Measurements from ENCODE around the gene AIG1. TPM values are rescaled to one million over a fixed set of nuclear protein-coding genes. Genes with fewer than 3 reads are reported as not detected.

AIG1 gene
- total RNA-seq, 1 donor from 2014 or later = 31.3 TPM

GRCh38 chr6:143313163-143313562 lies 252.5 kb downstream of the AIG1 start:
- no peak overlapping the region for H3K4me3 Mint-ChIP-seq
- H3K4me1 Mint-ChIP-seq = no peaks in the 10 kb centered on the region
- H3K27me3 Mint-ChIP-seq (ENCODE audit: low read depth) = no peaks in the 10 kb centered on the region
- H3K36me3 Mint-ChIP-seq = peaks cover 9% of the 10 kb centered on the region
- peaks cover 66% of the 10 kb centered on the region for H3K9me3 Mint-ChIP-seq
- no peak for TF ChIP-seq CTCF (IDR thresholded peaks at IDR 0.05; ENCODE audit: unreplicated experiment)
- DNase-seq (ENCODE audit: low spot score in 2 of 2, unreplicated experiment in 2 of 2) = no peak
- H3K27ac Mint-ChIP-seq = no peak overlapping the region

GRCh38 chr6:143321491-143322086 lies 260.9 kb downstream of the AIG1 start:
- Mint-ChIP-seq H3K4me3 (no peak overlapping the region), H3K27ac (no peak overlapping the region), H3K36me3 (no peaks in the 10 kb centered on the region), H3K9me3 (peaks cover 40% of the 10 kb centered on the region), H3K27me3 (ENCODE audit: low read depth) (no peaks in the 10 kb centered on the region), H3K4me1 (peaks cover 1% of the 10 kb centered on the region)
- TF ChIP-seq CTCF (IDR thresholded peaks at IDR 0.05; ENCODE audit: unreplicated experiment) = no peak
- no peak for DNase-seq (ENCODE audit: low spot score in 2 of 2, unreplicated experiment in 2 of 2)

GRCh38 chr6:143322386-143322785 lies 261.7 kb downstream of the AIG1 start:
- no peak overlapping the region for H3K27ac Mint-ChIP-seq
- H3K4me1 Mint-ChIP-seq = peaks cover 1% of the 10 kb centered on the region
- no peak for TF ChIP-seq CTCF (IDR thresholded peaks at IDR 0.05; ENCODE audit: unreplicated experiment)
- H3K9me3 Mint-ChIP-seq = peaks cover 32% of the 10 kb centered on the region
- H3K4me3 Mint-ChIP-seq = no peak overlapping the region
- no peak for DNase-seq (ENCODE audit: low spot score in 2 of 2, unreplicated experiment in 2 of 2)
- no peaks in the 10 kb centered on the region for H3K27me3 Mint-ChIP-seq (ENCODE audit: low read depth)
- no peaks in the 10 kb centered on the region for H3K36me3 Mint-ChIP-seq

- DNase-seq (ENCODE audit: low spot score in 2 of 2, unreplicated experiment in 2 of 2) = no peak
- Mint-ChIP-seq H3K4me3 (no peak overlapping the region), H3K9me3 (peaks cover 17% of the 10 kb centered on the region), H3K27me3 (ENCODE audit: low read depth) (no peaks in the 10 kb centered on the region), H3K27ac (no peak overlapping the region), H3K4me1 (peaks cover 1% of the 10 kb centered on the region), H3K36me3 (no peaks in the 10 kb centered on the region)
- TF ChIP-seq CTCF (IDR thresholded peaks at IDR 0.05; ENCODE audit: unreplicated experiment) = no peak
These were observed 263.2 kb downstream of the AIG1 start for GRCh38 chr6:143323729-143324470.

- Mint-ChIP-seq H3K27ac (no peak overlapping the region), H3K9me3 (peaks cover under 1% of the 10 kb centered on the region), H3K36me3 (no peaks in the 10 kb centered on the region), H3K4me3 (no peak overlapping the region), H3K4me1 (peaks cover 1% of the 10 kb centered on the region), H3K27me3 (ENCODE audit: low read depth) (no peaks in the 10 kb centered on the region)
- no peak for TF ChIP-seq CTCF (IDR thresholded peaks at IDR 0.05; ENCODE audit: unreplicated experiment)
- DNase-seq (ENCODE audit: low spot score in 2 of 2, unreplicated experiment in 2 of 2) = no peak
These were observed 264.9 kb downstream of the AIG1 start for GRCh38 chr6:143325379-143326140.
